ENCODE data around the gene PREX1.
A peak's percentile ranks its signal among the peaks of the same experiment; 100 is the strongest.
"Not testable (repeated sequence)": the region's sequence is repeated elsewhere in the genome, so short reads cannot be mapped to it uniquely, and the experiment has no call there.

Gene PREX1, protein sequence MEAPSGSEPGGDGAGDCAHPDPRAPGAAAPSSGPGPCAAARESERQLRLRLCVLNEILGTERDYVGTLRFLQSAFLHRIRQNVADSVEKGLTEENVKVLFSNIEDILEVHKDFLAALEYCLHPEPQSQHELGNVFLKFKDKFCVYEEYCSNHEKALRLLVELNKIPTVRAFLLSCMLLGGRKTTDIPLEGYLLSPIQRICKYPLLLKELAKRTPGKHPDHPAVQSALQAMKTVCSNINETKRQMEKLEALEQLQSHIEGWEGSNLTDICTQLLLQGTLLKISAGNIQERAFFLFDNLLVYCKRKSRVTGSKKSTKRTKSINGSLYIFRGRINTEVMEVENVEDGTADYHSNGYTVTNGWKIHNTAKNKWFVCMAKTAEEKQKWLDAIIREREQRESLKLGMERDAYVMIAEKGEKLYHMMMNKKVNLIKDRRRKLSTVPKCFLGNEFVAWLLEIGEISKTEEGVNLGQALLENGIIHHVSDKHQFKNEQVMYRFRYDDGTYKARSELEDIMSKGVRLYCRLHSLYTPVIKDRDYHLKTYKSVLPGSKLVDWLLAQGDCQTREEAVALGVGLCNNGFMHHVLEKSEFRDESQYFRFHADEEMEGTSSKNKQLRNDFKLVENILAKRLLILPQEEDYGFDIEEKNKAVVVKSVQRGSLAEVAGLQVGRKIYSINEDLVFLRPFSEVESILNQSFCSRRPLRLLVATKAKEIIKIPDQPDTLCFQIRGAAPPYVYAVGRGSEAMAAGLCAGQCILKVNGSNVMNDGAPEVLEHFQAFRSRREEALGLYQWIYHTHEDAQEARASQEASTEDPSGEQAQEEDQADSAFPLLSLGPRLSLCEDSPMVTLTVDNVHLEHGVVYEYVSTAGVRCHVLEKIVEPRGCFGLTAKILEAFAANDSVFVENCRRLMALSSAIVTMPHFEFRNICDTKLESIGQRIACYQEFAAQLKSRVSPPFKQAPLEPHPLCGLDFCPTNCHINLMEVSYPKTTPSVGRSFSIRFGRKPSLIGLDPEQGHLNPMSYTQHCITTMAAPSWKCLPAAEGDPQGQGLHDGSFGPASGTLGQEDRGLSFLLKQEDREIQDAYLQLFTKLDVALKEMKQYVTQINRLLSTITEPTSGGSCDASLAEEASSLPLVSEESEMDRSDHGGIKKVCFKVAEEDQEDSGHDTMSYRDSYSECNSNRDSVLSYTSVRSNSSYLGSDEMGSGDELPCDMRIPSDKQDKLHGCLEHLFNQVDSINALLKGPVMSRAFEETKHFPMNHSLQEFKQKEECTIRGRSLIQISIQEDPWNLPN (N-terminal part only)

GRCh38 chr20:48827855-48828733 lies at the start of gene PREX1:
Gene PREX1, minus strand, starts transcription at chr20:48827999. Its CDS starts 139 bp downstream, at chr20:48827860.
- peak; percentile 61 to 68 (median 66) for DNase-seq (ENCODE audit: low read depth in 3 of 3, low spot score in 1 of 3)

- DNase-seq (ENCODE audit: low read depth in 3 of 3, low spot score in 1 of 3): no peak
Observed at GRCh38 chr20:48877304-48877703, 49.5 kb upstream of the PREX1 start.

- DNase-seq (ENCODE audit: low read depth in 3 of 3, low spot score in 1 of 3): no peak
Observed at GRCh38 chr20:48875914-48876240, 48.1 kb upstream of the PREX1 start.

- no peak for DNase-seq (ENCODE audit: low read depth in 3 of 3, low spot score in 1 of 3)
Observed at GRCh38 chr20:48875233-48875913, 47.6 kb upstream of the PREX1 start.

DNA sequence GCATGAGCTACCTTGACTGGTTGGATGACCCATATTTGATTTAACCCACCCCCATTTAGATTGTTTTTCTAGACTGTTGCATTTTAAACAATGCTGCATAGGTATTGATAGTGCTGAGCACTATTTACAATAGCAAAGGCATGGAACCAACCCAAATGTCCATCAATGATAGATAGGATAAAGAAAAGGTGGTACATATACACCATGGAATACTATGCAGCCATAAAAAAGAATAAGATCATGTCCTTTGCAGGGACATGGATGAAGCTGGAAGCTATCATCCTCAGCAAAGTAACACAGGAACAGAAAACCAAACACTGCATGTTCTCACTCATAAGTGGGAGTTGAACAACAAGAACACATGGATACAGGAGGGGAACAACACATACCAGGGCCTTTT lies 41.6 kb upstream of the PREX1 start:
- not testable (repeated sequence) for DNase-seq (ENCODE audit: low read depth in 3 of 3, low spot score in 1 of 3)

- DNase-seq (ENCODE audit: low read depth in 3 of 3, low spot score in 1 of 3): no peak
Observed at GRCh38 chr20:48866936-48867335, 39.1 kb upstream of the PREX1 start.

- no peak for DNase-seq (ENCODE audit: low read depth in 3 of 3, low spot score in 1 of 3)
Observed at GRCh38 chr20:48864738-48865318, 37.0 kb upstream of the PREX1 start.

GRCh38 chr20:48864254-48864653 lies 36.5 kb upstream of the PREX1 start:
- DNase-seq (ENCODE audit: low read depth in 3 of 3, low spot score in 1 of 3): no peak

DNA sequence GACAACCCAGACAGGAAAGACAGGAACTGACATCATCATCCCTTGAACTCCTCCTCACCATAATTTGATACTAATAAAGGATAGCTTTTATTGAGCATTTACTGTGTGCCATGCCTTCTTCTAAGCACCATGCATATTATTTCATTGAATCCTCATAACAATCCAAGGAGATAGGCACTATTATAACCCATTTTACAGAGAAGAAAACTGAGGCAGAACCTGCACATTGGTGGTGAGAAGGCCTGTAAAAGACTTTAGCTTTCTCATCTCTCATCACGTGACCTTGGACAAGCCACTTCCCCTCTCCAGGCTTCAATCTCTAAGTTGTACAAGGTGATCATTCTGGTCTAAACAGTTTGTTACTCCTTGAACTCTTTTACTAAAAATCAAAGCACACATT lies 34.5 kb upstream of the PREX1 start:
- no peak for DNase-seq (ENCODE audit: low read depth in 3 of 3, low spot score in 1 of 3)

- DNase-seq (ENCODE audit: low read depth in 3 of 3, low spot score in 1 of 3): no peak
Observed at GRCh38 chr20:48861444-48861843, 33.6 kb upstream of the PREX1 start.

GRCh38 chr20:48858075-48858790 lies 30.4 kb upstream of the PREX1 start:
- no peak for DNase-seq (ENCODE audit: low read depth in 3 of 3, low spot score in 1 of 3)

DNA sequence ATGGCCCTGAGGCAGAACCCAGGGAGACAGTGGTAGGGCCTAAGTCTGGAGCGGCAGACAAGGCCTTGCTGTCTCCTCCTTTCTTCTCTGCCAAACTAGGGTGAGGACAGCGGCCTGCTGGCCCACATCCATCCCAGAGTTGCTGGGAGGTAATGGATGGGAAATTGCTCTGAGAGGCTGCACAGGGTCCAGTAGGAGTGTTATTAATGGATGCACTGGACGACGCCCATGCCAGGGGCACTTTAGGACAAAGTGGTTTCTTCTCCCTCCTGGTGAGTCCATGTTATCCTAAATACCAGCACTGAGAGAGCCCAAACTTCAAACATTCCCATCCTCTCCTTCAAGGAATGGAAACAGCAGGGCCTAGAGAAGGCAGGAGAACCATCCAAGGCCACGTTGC lies 28.3 kb upstream of the PREX1 start:
- no peak for DNase-seq (ENCODE audit: low read depth in 3 of 3, low spot score in 1 of 3)

- DNase-seq (ENCODE audit: low read depth in 3 of 3, low spot score in 1 of 3): no peak
Observed at GRCh38 chr20:48855046-48855445, 27.2 kb upstream of the PREX1 start.

DNA sequence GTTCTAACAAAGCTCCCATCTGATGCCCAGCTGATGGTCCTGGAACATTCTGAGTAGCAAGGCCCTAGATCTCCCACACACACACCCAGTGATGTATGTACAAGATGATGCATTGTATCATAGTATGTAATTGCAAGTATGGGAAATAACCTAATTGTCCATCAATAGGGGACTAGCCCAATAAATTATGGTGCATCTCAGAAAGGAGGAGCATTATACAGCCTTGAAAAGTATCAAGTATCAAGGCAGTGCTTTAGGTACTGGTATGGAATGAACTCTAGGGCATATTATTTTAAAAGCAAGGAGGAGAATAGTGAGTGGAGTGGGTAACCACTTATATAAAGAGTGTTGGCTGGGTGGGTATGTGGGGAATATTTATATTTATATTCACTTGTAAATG lies 24.8 kb upstream of the PREX1 start:
- no peak for DNase-seq (ENCODE audit: low read depth in 3 of 3, low spot score in 1 of 3)

DNA sequence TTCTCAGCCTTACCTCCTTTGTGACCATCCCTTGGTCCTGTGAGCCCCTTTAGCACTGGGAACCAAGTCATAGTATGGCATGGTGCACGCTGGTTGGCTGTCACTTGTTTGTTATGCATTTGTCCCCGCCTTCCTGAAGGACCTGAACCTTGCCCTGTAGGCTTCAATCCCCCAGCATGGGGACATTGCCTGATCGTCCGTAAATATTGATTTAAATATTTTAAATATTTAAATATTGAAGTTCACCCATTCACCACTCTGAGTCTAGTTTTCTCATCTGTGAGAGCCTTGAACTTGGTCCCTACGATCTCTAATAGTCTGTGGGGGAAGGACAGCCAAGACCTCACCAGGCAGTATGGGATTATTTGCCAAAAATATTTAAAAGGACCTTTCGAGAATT lies 23.8 kb upstream of the PREX1 start:
- no peak for DNase-seq (ENCODE audit: low read depth in 3 of 3, low spot score in 1 of 3)

DNA sequence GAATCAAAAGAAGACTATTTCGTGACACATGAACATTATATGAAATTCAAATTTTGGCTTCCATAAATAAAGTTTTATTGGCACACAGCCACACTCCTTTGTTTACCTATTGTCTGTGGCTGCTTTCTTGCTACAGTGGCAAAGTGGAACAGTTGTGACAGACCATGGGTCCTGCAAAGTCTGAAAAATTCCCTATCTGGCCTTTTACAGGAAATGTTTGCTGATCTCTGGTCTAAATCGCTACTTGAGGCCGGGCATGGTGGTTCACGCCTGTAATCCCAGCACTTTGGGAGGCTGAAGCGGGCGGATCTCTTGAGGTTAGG lies 23.1 kb upstream of the PREX1 start:
- DNase-seq (ENCODE audit: low read depth in 3 of 3, low spot score in 1 of 3): no peak

DNA sequence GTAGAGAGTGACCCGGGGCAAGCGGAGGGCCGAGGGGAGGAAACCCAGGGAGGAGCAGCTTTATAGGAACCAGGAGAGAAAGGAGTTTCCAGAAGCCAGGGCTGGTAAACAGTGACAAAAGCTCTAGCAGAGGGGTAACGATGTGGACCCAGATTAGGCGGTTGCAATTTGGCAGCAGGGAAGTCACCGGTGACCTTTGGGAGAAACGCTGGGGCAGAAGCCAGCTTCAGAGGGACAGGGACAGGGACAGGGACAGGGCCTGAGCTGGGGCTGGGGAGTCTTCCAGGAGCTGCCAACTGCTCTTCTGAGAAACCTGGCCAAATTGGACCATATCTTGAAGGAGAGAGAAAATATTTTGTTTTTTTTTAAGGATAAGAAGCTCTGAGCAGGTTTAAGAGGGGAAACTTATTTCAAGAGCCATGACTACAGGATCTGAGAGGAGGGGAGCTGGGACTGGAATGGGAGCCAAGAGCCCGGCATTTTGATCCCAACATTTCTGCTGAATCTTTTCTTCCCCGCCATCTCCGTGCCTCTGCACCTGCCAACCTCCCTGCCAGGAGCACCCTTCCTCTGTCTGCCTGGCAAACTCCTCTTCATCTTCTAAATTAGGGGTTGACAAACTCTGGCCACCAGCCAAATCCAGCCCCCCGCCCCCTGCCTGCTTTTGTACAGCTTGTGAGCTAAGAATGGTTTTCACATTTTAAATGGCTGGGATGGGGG lies 22.6 kb upstream of the PREX1 start:
- DNase-seq (ENCODE audit: low read depth in 3 of 3, low spot score in 1 of 3): no peak

GRCh38 chr20:48849779-48850178 lies 22.0 kb upstream of the PREX1 start:
- no peak for DNase-seq (ENCODE audit: low read depth in 3 of 3, low spot score in 1 of 3)
